K562 (cell line): ENCODE results near the gene TBATA. TPM values are rescaled to one million over a fixed set of nuclear protein-coding genes. Genes with fewer than 3 reads are reported as not detected.
A peak's percentile ranks its signal among the peaks of the same experiment; 100 is the strongest.

Experiments
- ARID3B ChIP-seq: fragments of 250-450 bp; sonication (Bioruptor Pico); IDR thresholded peaks from 2 replicates; pipeline ENCODE4 v1.4.0; 2020; ENCODE audit warnings: borderline replicate concordance
- CXXC5 ChIP-seq: fragments of 250-450 bp; sonication (Bioruptor Pico); IDR thresholded peaks from 2 replicates; pipeline ENCODE4 v1.8.0; 2022; ENCODE audit warnings: inconsistent platforms, mild to moderate bottlenecking, moderate library complexity
- ESRRA ChIP-seq: fragments of 450-650 bp; IDR thresholded peaks from 2 replicates; pipeline ENCODE4 v1.6.1; 2014; ENCODE audit warnings: low read depth, mild to moderate bottlenecking, moderate library complexity, borderline replicate concordance
- FOXJ3 ChIP-seq: sonication (generic); formaldehyde crosslinking; IDR thresholded peaks from 2 replicates; pipeline ENCODE4 v1.4.0; 2020; ENCODE audit warnings: mild to moderate bottlenecking, missing genetic modification reagents
- GATA2 ChIP-seq: sonication (generic); formaldehyde crosslinking; IDR thresholded peaks from 2 replicates; pipeline ENCODE4 v1.4.0; 2020; ENCODE audit warnings: mild to moderate bottlenecking, missing genetic modification reagents
- HIVEP1 ChIP-seq: fragments of 250-450 bp; sonication (Bioruptor Pico); IDR thresholded peaks from 2 replicates; pipeline ENCODE4 v1.4.0; 2020; ENCODE audit warnings: mild to moderate bottlenecking
- HNRNPL ChIP-seq: fragments of 200-400 bp; formaldehyde crosslinking; IDR thresholded peaks from 2 replicates; pipeline ENCODE4 v1.6.1; 2017; ENCODE audit warnings: low read depth, mild to moderate bottlenecking, low read length
- HSF4 ChIP-seq: fragments of 250-450 bp; sonication (Bioruptor Pico); IDR thresholded peaks from 2 replicates; pipeline ENCODE4 v2.1.2; 2022; ENCODE audit warnings: mild to moderate bottlenecking, moderate library complexity, borderline replicate concordance
- IRF1 ChIP-seq: sonication (generic); formaldehyde crosslinking; IDR thresholded peaks from 2 replicates; pipeline ENCODE4 v1.8.0; 2022; ENCODE audit warnings: missing genetic modification reagents, mild to moderate bottlenecking, borderline replicate concordance
- PHF21A ChIP-seq: fragments of 450-650 bp; IDR thresholded peaks from 2 replicates; pipeline ENCODE4 v1.6.1; 2017; ENCODE audit warnings: low read depth, borderline replicate concordance
- U2AF1 ChIP-seq: fragments of 200-400 bp; formaldehyde crosslinking; optimal IDR thresholded peaks from 2 replicates; pipeline ENCODE3; 2017; ENCODE audit warnings: mild to moderate bottlenecking, low read depth, low read length, moderate library complexity
- polyA plus RNA-seq, 8 experiments: library from polyadenylated mRNA; depleted of rRNA in 4 of 8; stranded (reverse) in 5 of 8; unstranded in 3 of 8; fragments of >200 nt; fragmentation: Nextera tagmentation in 2 of 8; fragmentation: Illumina TruSeq in 1 of 8; extraction: Ambion mirVana in 2 of 8; extraction: Trizol in 1 of 8; gene quantifications; 2 replicates each; pipeline versions ENCODE4 v1.2.1 to v1.2.3, GENCODE V29; 2011 to 2014; ENCODE audit warnings: inconsistent platforms in 1 of 8, missing spikeins in 1 of 8
- total RNA-seq, 7 experiments: library from RNA; depleted of rRNA in 6 of 7; stranded (reverse); fragments of >200 nt in 6 of 7; fragmentation: Illumina TruSeq in 2 of 7; extraction: Trizol in 2 of 7; gene quantifications; 2 replicates each; pipeline versions ENCODE4 v1.2.1 to v1.2.3, GENCODE V29; 2011 to 2021; ENCODE audit warnings: low replicate concordance in 1 of 7
- TF ChIP-seq, protein P1 (sequence below): fragments of 250-450 bp; sonication (Bioruptor Pico); IDR thresholded peaks from 2 replicates; pipeline ENCODE4 v1.5.0; 2021; ENCODE audit warnings: mild to moderate bottlenecking, moderate library complexity
- TF ChIP-seq, protein P2 (sequence below), 2 experiments: fragments of 450-650 bp; IDR thresholded peaks; 2 replicates each; pipeline ENCODE4 v1.6.1; 2016
- TF ChIP-seq, protein P3 (sequence below): fragments of 250-450 bp; sonication (Bioruptor Pico); IDR thresholded peaks from 2 replicates; pipeline ENCODE4 v1.8.0; 2021; ENCODE audit warnings: borderline replicate concordance, mild to moderate bottlenecking, moderate library complexity; ENCODE audit not compliant: poor library complexity, severe bottlenecking
- TF ChIP-seq, protein P4 (sequence below): sonication (generic); formaldehyde crosslinking; IDR thresholded peaks from 2 replicates; pipeline ENCODE4 v1.8.0; 2022; ENCODE audit warnings: mild to moderate bottlenecking, missing genetic modification reagents

The TBATA gene
- total and polyA plus RNA-seq, 9 of the 15 experiments (the other 6 are each of a cell fraction or from before 2014, with no cell fraction given) = not detected

- TF ChIP-seq, protein P1, sequence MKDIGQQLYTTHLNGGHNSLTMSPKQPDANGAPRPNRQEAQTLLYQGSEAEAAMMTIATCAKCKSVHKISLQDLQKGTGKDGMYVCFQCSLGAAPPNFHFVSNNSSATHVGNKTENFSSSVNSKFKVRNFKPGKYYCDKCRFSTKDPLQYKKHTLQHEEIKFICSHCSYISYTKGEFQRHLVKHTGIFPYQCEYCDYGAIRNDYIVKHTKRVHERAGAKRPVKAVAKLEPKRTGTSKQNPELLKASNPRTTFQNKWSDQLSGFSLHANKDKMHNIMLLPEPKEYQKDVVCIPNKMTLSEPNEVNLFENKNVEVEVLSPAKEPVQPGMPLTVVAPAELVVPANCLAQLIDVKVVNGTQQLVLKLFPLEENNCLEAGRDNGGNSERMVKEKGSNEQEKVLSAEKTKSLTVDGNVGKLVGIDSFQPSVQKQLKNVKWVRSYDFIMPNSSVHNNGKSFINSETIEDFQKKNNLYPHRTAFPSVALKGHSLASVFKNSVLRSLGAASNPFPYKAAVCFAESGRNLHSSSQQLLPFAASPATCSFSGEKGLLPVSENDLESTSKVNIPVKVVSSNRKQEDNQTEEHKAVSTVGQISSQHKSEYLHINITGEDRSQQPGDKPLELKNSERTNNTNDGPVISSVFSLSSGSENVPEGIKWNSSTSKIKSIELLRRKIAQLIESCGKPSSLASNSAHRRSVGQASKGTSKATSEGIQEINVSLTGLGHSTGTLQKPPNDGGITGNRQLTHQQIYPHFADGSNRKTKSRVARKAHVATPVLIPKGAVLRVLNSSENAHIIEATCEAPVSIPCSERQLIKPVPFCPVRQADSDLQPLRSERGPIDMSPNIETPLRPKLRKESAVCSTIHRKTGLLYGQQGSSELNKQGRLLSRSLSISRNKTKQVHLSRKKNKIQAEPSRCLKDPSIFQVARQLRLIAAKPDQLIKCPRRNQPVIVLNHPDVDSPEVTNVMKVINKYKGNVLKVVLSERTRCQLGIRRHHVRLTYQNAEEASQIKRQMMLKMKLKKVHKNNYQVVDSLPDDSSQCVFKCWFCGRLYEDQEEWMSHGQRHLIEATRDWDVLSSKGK = no peak
- TF ChIP-seq GATA2 (CRISPR knock-in tag) (no peak), ARID3B (CRISPR knock-in tag) (no peak), HSF4 (CRISPR knock-in tag) (no peak), HNRNPL (no peak), IRF1 (no peak), CXXC5 (CRISPR knock-in tag) (no peak), FOXJ3 (CRISPR knock-in tag) (no peak), ESRRA (0 out of 2 replicates have a peak, but pooled peaks have one; percentile 24), HIVEP1 (CRISPR knock-in tag) (no peak), PHF21A (no peak), U2AF1 (no peak)
- TF ChIP-seq, protein P2, sequence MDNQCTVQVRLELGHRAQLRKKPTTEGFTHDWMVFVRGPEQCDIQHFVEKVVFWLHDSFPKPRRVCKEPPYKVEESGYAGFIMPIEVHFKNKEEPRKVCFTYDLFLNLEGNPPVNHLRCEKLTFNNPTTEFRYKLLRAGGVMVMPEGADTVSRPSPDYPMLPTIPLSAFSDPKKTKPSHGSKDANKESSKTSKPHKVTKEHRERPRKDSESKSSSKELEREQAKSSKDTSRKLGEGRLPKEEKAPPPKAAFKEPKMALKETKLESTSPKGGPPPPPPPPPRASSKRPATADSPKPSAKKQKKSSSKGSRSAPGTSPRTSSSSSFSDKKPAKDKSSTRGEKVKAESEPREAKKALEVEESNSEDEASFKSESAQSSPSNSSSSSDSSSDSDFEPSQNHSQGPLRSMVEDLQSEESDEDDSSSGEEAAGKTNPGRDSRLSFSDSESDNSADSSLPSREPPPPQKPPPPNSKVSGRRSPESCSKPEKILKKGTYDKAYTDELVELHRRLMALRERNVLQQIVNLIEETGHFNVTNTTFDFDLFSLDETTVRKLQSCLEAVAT (IDR thresholded peaks at IDR 0.05) = no peak
- TF ChIP-seq, protein P3, sequence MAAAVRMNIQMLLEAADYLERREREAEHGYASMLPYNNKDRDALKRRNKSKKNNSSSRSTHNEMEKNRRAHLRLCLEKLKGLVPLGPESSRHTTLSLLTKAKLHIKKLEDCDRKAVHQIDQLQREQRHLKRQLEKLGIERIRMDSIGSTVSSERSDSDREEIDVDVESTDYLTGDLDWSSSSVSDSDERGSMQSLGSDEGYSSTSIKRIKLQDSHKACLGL (CRISPR knock-in tag) = no peak
- TF ChIP-seq, protein P4, sequence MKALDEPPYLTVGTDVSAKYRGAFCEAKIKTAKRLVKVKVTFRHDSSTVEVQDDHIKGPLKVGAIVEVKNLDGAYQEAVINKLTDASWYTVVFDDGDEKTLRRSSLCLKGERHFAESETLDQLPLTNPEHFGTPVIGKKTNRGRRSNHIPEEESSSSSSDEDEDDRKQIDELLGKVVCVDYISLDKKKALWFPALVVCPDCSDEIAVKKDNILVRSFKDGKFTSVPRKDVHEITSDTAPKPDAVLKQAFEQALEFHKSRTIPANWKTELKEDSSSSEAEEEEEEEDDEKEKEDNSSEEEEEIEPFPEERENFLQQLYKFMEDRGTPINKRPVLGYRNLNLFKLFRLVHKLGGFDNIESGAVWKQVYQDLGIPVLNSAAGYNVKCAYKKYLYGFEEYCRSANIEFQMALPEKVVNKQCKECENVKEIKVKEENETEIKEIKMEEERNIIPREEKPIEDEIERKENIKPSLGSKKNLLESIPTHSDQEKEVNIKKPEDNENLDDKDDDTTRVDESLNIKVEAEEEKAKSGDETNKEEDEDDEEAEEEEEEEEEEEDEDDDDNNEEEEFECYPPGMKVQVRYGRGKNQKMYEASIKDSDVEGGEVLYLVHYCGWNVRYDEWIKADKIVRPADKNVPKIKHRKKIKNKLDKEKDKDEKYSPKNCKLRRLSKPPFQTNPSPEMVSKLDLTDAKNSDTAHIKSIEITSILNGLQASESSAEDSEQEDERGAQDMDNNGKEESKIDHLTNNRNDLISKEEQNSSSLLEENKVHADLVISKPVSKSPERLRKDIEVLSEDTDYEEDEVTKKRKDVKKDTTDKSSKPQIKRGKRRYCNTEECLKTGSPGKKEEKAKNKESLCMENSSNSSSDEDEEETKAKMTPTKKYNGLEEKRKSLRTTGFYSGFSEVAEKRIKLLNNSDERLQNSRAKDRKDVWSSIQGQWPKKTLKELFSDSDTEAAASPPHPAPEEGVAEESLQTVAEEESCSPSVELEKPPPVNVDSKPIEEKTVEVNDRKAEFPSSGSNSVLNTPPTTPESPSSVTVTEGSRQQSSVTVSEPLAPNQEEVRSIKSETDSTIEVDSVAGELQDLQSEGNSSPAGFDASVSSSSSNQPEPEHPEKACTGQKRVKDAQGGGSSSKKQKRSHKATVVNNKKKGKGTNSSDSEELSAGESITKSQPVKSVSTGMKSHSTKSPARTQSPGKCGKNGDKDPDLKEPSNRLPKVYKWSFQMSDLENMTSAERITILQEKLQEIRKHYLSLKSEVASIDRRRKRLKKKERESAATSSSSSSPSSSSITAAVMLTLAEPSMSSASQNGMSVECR (CRISPR knock-in tag) = no peak
These were observed 46.4 kb downstream of the TBATA start (continued) for GRCh38 chr10:70738761-70739121.
